ENCODE data around the gene SLC19A1.

GRCh38 chr21:45557616-45558043 is 15.4 kb upstream of the SLC19A1 start:
- no peak for TF ChIP-seq CTCF (IDR thresholded peaks at IDR 0.05; ENCODE audit: borderline replicate concordance, extremely low read depth, low read length, poor library complexity, severe bottlenecking)
- no peak for TF ChIP-seq EZH2 (IDR thresholded peaks at IDR 0.05; ENCODE audit: borderline replicate concordance, low read depth, low read length, severe bottlenecking)
